HFF-Myc (cell line): ENCODE results near the gene THOC6.

Experiments used
- DNase-seq: peaks from one replicate; pipeline ENCODE4 v3.0.0-alpha.2; 2011; ENCODE audit warnings: low read depth; ENCODE audit errors: extremely low read depth
- H3K4me3 ChIP-seq: replicated peaks from 2 replicates; pipeline ENCODE4 v1.5.1; 2011; ENCODE audit warnings: low read depth, mild to moderate bottlenecking, control low read depth, low read length
- TF ChIP-seq, protein P1 (sequence below): IDR thresholded peaks from 2 replicates; pipeline ENCODE4 v1.5.1; 2012; ENCODE audit warnings: mild to moderate bottlenecking, low read depth, low read length, control low read depth; ENCODE audit errors: missing control alignments

The THOC6 gene

DNA sequence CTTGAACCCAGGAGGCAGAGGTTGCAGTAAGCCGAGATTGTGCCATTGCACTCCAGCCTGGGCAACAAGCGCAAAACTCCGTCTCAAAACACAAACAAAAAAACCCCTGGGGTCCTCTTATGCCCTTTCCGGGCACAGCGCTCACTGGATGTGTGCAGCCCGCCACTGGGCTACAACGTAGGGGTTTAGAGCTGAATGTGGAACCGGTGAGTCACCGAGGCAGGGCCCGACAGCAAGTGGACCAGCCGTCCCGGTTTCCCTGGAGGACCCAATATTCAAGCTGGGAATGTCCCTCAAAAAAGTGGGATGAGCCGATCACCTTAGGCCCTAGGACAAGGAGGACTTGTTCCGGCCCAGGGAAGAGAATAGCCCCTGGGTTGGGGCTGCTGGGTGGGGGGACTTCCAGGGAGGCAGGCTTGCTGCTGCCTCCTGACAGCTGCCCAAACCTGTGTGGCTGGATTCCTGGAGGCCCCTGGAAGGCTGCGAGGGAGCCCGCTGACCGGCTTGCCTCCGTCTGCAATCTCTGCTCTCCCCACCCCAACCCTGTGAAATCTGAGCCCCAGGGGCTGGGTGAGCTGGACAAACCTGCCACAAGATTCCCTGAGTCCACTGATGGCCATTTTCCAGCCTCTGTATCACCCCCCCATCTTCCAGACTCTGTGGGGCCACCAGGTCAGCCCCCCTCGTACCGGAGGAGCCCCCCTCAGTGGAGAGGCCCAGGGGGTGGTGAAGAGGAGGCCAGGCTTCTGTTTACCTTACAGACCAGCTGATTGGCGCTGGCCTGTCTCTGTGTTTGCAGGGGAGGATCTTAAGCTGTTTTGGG lies 14.1 kb upstream of the THOC6 start:
- no peak for DNase-seq
- H3K4me3 ChIP-seq = no peak overlapping the region
- TF ChIP-seq, protein P1, sequence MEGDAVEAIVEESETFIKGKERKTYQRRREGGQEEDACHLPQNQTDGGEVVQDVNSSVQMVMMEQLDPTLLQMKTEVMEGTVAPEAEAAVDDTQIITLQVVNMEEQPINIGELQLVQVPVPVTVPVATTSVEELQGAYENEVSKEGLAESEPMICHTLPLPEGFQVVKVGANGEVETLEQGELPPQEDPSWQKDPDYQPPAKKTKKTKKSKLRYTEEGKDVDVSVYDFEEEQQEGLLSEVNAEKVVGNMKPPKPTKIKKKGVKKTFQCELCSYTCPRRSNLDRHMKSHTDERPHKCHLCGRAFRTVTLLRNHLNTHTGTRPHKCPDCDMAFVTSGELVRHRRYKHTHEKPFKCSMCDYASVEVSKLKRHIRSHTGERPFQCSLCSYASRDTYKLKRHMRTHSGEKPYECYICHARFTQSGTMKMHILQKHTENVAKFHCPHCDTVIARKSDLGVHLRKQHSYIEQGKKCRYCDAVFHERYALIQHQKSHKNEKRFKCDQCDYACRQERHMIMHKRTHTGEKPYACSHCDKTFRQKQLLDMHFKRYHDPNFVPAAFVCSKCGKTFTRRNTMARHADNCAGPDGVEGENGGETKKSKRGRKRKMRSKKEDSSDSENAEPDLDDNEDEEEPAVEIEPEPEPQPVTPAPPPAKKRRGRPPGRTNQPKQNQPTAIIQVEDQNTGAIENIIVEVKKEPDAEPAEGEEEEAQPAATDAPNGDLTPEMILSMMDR = no peak

DNA sequence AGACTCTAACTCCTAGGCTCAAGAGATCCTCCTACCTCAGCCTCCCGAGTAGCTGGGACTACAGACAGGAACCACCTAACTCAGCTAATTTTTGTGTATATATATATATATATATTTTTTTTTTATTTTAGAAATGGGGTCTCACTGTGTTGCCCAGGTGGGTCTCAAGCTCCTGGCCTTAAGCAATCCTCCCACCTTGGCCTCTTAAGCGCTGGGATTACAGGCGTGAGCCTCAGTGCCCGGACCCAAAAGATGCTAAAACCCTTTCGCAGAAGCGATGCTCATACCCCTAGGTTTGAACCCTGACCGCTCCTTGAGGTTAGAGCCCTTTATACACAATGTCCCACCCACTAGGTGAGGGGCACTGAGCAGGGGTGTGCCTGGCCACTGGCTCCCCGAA lies 13.3 kb upstream of the THOC6 start:
- TF ChIP-seq, protein P1 = no peak
- no peak overlapping the region for H3K4me3 ChIP-seq
- no peak for DNase-seq

DNA sequence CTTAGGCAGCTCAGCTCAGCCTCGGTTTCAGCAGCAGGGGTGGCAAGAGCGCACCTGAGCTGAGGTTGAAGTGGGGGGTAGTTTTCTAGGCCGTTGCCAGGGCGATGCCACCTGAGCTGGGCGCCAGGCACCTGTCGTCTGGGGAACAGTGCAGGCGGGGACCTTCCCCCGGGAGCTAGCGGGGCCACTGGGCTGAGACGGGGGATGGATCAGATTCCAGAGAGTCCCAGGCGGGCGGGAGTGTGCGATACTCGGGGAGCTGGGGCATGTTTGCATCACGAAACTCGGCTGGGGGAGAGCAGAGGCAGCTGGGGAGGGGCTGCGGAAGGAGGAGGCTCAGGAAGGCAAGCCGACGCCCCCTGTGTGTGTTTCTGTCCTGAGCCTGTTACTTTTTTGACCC lies 11.6 kb upstream of the THOC6 start:
- no peak overlapping the region for H3K4me3 ChIP-seq
- TF ChIP-seq, protein P1 = no peak
- no peak for DNase-seq

DNA sequence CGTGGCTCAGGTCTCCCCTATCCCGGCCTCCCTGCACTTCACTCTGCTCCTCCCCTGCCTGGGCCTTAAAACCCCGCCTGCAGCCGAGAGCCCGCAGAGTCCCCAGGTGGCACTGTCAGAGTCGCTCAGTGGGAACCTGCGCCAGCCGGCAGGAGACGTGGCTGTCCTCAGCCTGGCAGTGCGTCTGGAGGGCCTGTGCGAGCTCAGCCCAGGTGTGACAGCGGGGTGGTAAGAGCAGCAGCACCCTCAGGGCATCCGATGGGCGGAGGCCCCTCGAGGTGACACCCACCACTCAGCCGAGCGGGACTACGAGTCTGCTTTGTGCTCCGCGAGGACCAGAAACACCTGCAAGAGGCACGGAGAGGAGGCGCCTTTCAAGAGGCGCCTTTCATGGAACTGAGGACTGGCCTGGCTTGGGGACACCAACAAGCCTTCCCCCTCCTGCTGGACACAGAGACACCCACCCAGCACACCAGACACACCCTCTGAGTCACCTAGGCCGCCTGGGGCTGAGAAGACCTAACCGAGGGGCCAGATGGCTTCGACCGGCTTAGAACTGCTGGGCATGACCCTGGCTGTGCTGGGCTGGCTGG lies 10.9 kb upstream of the THOC6 start, which contains the start of gene CLDN9:
Gene CLDN9, plus strand, starts transcription at position 96 of the 593 bp plus-strand sequence. Its CDS starts 440 bp downstream, at position 536.
- no peak for DNase-seq
- no peak within 1 kb of the TSS for H3K4me3 ChIP-seq
- TF ChIP-seq, protein P1 = no peak

DNA sequence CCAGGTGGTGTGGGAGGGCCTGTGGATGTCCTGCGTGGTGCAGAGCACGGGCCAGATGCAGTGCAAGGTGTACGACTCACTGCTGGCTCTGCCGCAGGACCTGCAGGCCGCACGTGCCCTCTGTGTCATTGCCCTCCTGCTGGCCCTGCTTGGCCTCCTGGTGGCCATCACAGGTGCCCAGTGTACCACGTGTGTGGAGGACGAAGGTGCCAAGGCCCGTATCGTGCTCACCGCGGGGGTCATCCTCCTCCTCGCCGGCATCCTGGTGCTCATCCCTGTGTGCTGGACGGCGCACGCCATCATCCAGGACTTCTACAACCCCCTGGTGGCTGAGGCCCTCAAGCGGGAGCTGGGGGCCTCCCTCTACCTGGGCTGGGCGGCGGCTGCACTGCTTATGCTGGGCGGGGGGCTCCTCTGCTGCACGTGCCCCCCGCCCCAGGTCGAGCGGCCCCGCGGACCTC lies 10.3 kb upstream of the THOC6 start:
- no peak overlapping the region for H3K4me3 ChIP-seq
- TF ChIP-seq, protein P1 = no peak
- DNase-seq = no peak

DNA sequence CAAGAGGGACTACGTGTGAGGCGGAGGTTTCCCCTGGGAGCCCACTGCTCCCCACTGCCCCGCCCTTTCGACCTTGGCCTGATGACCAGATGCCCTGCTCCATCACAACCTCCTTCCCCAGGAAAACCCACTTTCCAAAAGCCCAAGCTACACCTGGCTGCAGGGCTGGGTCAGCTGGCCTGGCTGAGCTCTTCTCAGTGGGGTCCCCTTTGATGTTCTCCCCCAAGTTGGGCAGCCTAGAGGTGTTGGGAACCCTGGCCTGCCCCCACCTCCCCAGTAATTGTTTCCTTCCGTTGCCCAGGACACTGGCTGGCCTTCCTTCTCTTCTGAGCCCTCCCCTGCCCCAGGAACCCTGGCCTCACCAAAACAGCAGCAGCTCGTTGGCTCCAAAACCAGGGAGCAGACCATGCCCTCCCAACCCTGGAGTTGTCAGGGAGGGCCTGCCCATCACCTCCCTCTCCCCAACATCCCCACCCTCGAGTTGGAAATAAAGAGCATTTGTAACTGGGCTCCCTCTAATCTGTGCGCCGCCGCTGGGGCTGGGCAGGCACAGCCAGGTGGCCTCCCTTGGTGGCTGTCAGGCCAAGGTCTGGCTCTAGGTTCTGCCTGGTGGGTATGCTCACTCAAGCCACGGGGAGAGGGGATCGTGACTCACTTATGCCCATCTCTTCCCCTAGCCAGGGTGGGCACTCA lies 9.7 kb upstream of the THOC6 start:
- TF ChIP-seq, protein P1 = no peak
- no peak for DNase-seq
- H3K4me3 ChIP-seq = no peak overlapping the region
